HepG2 (cell line): Measurements from ENCODE around the gene IRF2. TPM values are rescaled to one million over a fixed set of nuclear protein-coding genes. Genes with fewer than 3 reads are reported as not detected.
A peak's percentile ranks its signal among the peaks of the same experiment; 100 is the strongest.

Experiments
- EEA1 ChIP-seq: sonication (generic); formaldehyde crosslinking; IDR thresholded peaks from 2 replicates; pipeline ENCODE4 v1.5.1; 2020; ENCODE audit warnings: mild to moderate bottlenecking, missing genetic modification reagents, borderline replicate concordance
- FOXJ3 ChIP-seq: sonication (generic); formaldehyde crosslinking; IDR thresholded peaks from 2 replicates; pipeline ENCODE4 v1.4.0; 2020; ENCODE audit warnings: missing genetic modification reagents, mild to moderate bottlenecking, borderline replicate concordance
- HOXD1 ChIP-seq: sonication (generic); formaldehyde crosslinking; IDR thresholded peaks from 2 replicates; pipeline ENCODE4 v1.5.0; 2020; ENCODE audit warnings: missing genetic modification reagents
- IRF9 ChIP-seq: sonication (generic); formaldehyde crosslinking; IDR thresholded peaks from 2 replicates; pipeline ENCODE4 v1.8.0; 2022; ENCODE audit warnings: missing genetic modification reagents, mild to moderate bottlenecking, borderline replicate concordance
- MAX ChIP-seq: IDR thresholded peaks from 2 replicates; pipeline ENCODE4 v1.6.1; 2012; ENCODE audit warnings: inconsistent platforms
- NCOR1 ChIP-seq: fragments of 200-600 bp; sonication (generic); IDR thresholded peaks from 2 replicates; pipeline ENCODE4 v1.7.0; 2017; ENCODE audit warnings: antibody characterized with exemption, low read length, borderline replicate concordance
- PHF20 ChIP-seq: sonication (generic); formaldehyde crosslinking; IDR thresholded peaks from 2 replicates; pipeline ENCODE4 v1.5.0; 2020; ENCODE audit warnings: mild to moderate bottlenecking, missing genetic modification reagents
- POGK ChIP-seq: sonication (generic); formaldehyde crosslinking; conservative IDR thresholded peaks from 2 replicates; pipeline ENCODE4 v1.8.0; 2022; ENCODE audit warnings: mild to moderate bottlenecking, moderate library complexity, missing genetic modification reagents
- RAD21 ChIP-seq: fragments of 450-650 bp; formaldehyde crosslinking; IDR thresholded peaks from 2 replicates; pipeline ENCODE4 v1.5.0; 2020; ENCODE audit warnings: mild to moderate bottlenecking
- RARA ChIP-seq: IDR thresholded peaks from 2 replicates; pipeline ENCODE4 v1.6.1; 2016; ENCODE audit warnings: missing genetic modification reagents, missing compliant biosample characterization
- RFXANK ChIP-seq: IDR thresholded peaks from 2 replicates; pipeline ENCODE4 v1.6.1; 2016
- SAP130 ChIP-seq: IDR thresholded peaks from 2 replicates; pipeline ENCODE4 v1.6.1; 2016; ENCODE audit warnings: low read depth
- TSC22D2 ChIP-seq: sonication (generic); formaldehyde crosslinking; IDR thresholded peaks from 2 replicates; pipeline ENCODE4 v1.5.1; 2020; ENCODE audit warnings: missing genetic modification reagents, mild to moderate bottlenecking, borderline replicate concordance
- ZBTB2 ChIP-seq: sonication (generic); formaldehyde crosslinking; IDR thresholded peaks from 2 replicates; pipeline ENCODE4 v1.8.0; 2022; ENCODE audit warnings: low read depth, missing genetic modification reagents
- ZBTB7B ChIP-seq: sonication (generic); formaldehyde crosslinking; IDR thresholded peaks from 2 replicates; pipeline ENCODE4 v1.4.0; 2020; ENCODE audit warnings: missing genetic modification reagents
- ZFP90 ChIP-seq: sonication (generic); formaldehyde crosslinking; IDR thresholded peaks from 2 replicates; pipeline ENCODE4 v1.8.0; 2022; ENCODE audit warnings: missing genetic modification reagents, mild to moderate bottlenecking, inconsistent platforms, borderline replicate concordance
- ZFX ChIP-seq: sonication (generic); formaldehyde crosslinking; IDR thresholded peaks from 2 replicates; pipeline ENCODE4 v1.4.0; 2020; ENCODE audit warnings: mild to moderate bottlenecking, low read depth, missing genetic modification reagents, moderate library complexity
- ZNF12 ChIP-seq: sonication (generic); formaldehyde crosslinking; IDR thresholded peaks from 2 replicates; pipeline ENCODE4 v1.5.0; 2020; ENCODE audit warnings: missing genetic modification reagents
- ZNF431 ChIP-seq: sonication (generic); formaldehyde crosslinking; IDR thresholded peaks from 2 replicates; pipeline ENCODE4 v1.9.0; 2022; ENCODE audit warnings: missing genetic modification reagents, low read depth, mild to moderate bottlenecking, borderline replicate concordance
- ZNF713 ChIP-seq: sonication (generic); formaldehyde crosslinking; IDR thresholded peaks from 2 replicates; pipeline ENCODE4 v1.4.0; 2020; ENCODE audit warnings: mild to moderate bottlenecking, missing genetic modification reagents
- ZSCAN5A ChIP-seq: sonication (generic); formaldehyde crosslinking; IDR thresholded peaks from 2 replicates; pipeline ENCODE4 v1.8.0; 2022; ENCODE audit warnings: mild to moderate bottlenecking, missing genetic modification reagents, borderline replicate concordance
- polyA plus RNA-seq, 8 experiments: library from polyadenylated mRNA; depleted of rRNA in 3 of 8; stranded (reverse) in 7 of 8; unstranded in 1 of 8; fragments of >200 nt; fragmentation: Illumina TruSeq in 4 of 8; extraction: Trizol in 4 of 8; gene quantifications; 2 replicates each; pipeline versions ENCODE4 v1.2.1 to v1.2.3, GENCODE V29; 2011 to 2016; ENCODE audit warnings: low read depth in 4 of 8, missing spikeins in 1 of 8, mixed read lengths in 1 of 8; ENCODE audit not compliant: insufficient read depth in 1 of 8
- total RNA-seq, 5 experiments: library from RNA; depleted of rRNA; stranded (reverse); fragments of >200 nt; fragmentation: Illumina TruSeq; extraction: Trizol; gene quantifications; 2 replicates each; pipeline ENCODE4 v1.2.3, GENCODE V29; 2016; ENCODE audit warnings: low read depth in 1 of 5

IRF2 gene
- total and polyA plus RNA-seq, 2 of the 13 experiments (the other 11 are each of a cell fraction or from before 2014, with no cell fraction given) = 15.5 to 28.8 TPM

GRCh38 chr4:184472614-184473498, 1.5 kb downstream of the IRF2 start (continued):
- peak; percentile 86 for TF ChIP-seq SAP130 (CRISPR knock-in tag)
- 0 out of 2 replicates have a peak, but pooled peaks have one; percentile 49 for TF ChIP-seq PHF20 (CRISPR knock-in tag)
- TF ChIP-seq ZNF431 (CRISPR knock-in tag) = peak; percentile 40; the same call in 1 of the 2 replicates
- 0 out of 2 replicates have a peak, but pooled peaks have one; percentile 21 for TF ChIP-seq HOXD1
- peak; percentile 68; the same call in 1 of the 2 replicates for TF ChIP-seq ZBTB2 (CRISPR knock-in tag)
- TF ChIP-seq TSC22D2 (CRISPR knock-in tag) = no peak
- 0 out of 2 replicates have a peak, but pooled peaks have one; percentile 30 for TF ChIP-seq ZNF12 (CRISPR knock-in tag)
- no peak for TF ChIP-seq FOXJ3 (CRISPR knock-in tag)
- TF ChIP-seq RAD21 (CRISPR knock-in tag) = peak; percentile 28; the same call in 1 of the 2 replicates
- peak; percentile 77; the same call in 1 of the 2 replicates for TF ChIP-seq ZFX (CRISPR knock-in tag)
- TF ChIP-seq RARA (CRISPR knock-in tag) = peak; percentile 73
- peak; percentile 57 for TF ChIP-seq IRF9 (CRISPR knock-in tag)
- peak; percentile 62; the same call in 1 of the 2 replicates for TF ChIP-seq POGK
- peak; percentile 49 for TF ChIP-seq MAX
- no peak for TF ChIP-seq ZSCAN5A (CRISPR knock-in tag)
- TF ChIP-seq NCOR1 = peak; percentile 48; the same call in 1 of the 2 replicates
- TF ChIP-seq ZFP90 = peak; percentile 31; the same call in 1 of the 2 replicates
- TF ChIP-seq EEA1 (CRISPR knock-in tag) = 0 out of 2 replicates have a peak, but pooled peaks have one; percentile 57
- TF ChIP-seq ZBTB7B (CRISPR knock-in tag) = peak; percentile 80
- 0 out of 2 replicates have a peak, but pooled peaks have one; percentile 42 for TF ChIP-seq RFXANK
- no peak for TF ChIP-seq ZNF713 (CRISPR knock-in tag)
